Measurements from ENCODE around the gene C11orf24.

GRCh38 chr11:68302670-68303069, 30.9 kb upstream of the C11orf24 start:
- TF ChIP-seq CTCF (IDR thresholded peaks at IDR 0.05) = no peak
- TF ChIP-seq POLR2AphosphoS5 (IDR thresholded peaks at IDR 0.05) = no peak
- TF ChIP-seq EP300 (IDR thresholded peaks at IDR 0.05) = no peak
